Measurements from ENCODE around the gene APP.
"Not testable (repeated sequence)": the region's sequence is repeated elsewhere in the genome, so short reads cannot be mapped to it uniquely, and the experiment has no call there.

Gene APP

DNA sequence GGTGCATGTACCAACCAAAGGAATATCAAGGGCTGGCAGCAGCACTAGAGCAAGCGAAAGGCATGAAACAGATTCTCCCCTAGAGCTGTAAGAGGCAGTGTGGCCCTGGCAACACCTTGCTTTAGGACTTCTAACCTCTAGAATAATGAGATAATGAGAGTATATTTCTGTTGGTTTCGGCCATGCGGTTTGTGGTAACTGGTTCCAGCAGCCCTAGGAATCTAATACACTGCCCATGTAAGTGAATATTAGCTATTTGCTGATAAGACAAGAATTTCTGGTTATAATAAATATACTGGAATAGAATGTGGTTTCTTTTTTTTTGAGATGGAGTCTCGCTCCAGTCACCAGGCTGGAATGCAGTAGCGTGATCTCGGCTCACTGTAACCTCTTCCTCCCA, 236.4 kb downstream of the APP start:
- DNase-seq (ENCODE audit: low read depth), result no peak

DNA sequence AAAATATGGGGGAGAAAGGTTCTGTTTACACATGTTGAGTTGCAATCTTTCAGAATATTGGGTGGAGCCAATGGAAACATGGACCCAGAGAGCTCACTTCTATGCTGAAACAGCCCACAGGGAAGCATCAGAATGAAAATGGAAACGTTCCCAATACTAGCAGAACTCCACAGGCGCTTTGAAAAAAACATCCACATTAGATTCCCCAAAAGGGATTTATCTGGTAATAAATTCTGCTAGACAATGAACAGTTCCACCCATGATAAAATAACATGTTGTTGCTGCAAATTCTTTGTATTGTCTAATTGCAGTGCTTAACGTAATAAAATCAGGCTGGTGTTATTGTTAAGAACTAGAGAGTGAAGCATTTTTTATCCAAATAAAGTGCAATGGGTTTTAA, 238.8 kb downstream of the APP start:
- DNase-seq (ENCODE audit: low read depth), result no peak
- H3K4me3 ChIP-seq (ENCODE audit: low read depth, low read length), result no peak overlapping the region

More for the DNA sequence above, 236.4 kb downstream of the APP start:
- no peak overlapping the region for H3K4me3 ChIP-seq (ENCODE audit: low read depth, low read length)

GRCh38 chr21:25929856-25930520, 240.6 kb downstream of the APP start:
- H3K4me3 ChIP-seq (ENCODE audit: low read depth, low read length), result no peak overlapping the region
- DNase-seq (ENCODE audit: low read depth), result peak; percentile 30

DNA sequence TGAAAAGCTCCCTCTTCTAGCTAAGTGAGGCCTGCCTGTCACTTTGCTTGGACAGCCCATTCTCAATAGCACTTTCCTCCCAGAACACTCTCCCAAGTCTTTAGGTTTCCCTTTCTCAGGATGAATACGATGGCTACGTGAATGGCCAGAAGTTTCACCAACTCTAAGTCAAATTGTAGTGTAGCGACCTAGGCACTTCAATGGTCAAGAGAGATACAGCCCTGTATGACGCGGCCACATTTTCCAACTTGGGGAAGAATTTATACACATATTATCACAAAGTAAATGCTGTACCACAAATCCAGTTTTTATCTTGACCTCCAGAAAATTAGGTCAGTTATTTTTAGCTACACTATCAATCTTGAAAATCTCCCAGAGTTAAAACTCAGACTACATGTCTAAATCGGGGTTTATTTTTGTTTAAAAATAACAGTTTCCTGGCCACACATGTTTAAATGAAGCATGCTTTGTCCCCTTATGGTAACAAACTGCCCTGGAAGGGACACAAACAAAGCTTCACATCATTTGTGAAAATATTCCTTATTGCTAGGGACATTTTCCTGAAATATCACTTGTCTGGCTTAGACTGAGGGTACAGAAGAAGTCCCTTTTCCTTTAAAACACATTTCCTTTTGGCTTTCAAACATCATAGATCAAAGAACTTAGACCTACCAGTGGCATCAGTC, 243.2 kb downstream of the APP start:
- no peak overlapping the region for H3K4me3 ChIP-seq (ENCODE audit: low read depth, low read length)
- no peak for DNase-seq (ENCODE audit: low read depth)

DNA sequence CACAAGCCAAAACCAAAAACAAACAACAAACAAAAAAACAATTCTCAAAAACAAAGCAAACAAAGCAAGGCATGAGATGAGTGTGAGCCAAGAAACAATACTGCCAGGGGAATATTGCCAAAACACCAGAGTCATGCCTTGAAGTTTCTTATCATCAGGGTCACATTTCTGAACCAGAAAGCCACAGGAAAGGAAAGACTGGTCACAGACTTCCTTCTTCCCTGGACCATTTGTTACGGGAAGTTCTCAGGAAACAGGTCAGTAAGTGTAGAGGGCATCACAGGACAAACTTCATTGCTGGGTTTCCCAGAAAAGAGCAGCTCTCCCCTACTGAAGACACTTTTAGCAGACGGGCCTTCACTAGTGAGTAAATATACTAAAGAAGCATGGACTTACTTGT, 244.6 kb downstream of the APP start:
- no peak overlapping the region for H3K4me3 ChIP-seq (ENCODE audit: low read depth, low read length)
- DNase-seq (ENCODE audit: low read depth), result no peak

- DNase-seq (ENCODE audit: low read depth), result no peak
- no peak overlapping the region for H3K4me3 ChIP-seq (ENCODE audit: low read depth, low read length)
These were observed 245.3 kb downstream of the APP start for GRCh38 chr21:25925064-25925800.

DNA sequence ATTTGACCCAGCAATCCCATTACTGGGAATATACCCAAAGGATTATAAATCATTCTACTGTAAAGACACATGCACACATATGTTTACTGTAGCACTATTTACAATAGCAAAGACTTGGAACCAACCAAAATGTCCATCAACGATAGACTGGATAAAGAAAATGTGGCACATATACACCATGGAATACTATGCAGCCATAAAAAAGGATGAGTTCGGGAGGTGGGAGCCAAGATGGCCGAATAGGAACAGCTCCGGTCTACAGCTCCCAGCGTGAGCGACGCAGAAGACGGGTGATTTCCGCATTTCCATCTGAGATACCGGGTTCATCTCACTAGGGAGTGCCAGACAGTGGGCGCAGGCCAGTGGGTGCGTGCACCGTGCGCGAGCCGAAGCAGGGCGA, 252.4 kb downstream of the APP start:
- not testable (repeated sequence) for DNase-seq (ENCODE audit: low read depth); H3K4me3 ChIP-seq (ENCODE audit: low read depth, low read length)

DNA sequence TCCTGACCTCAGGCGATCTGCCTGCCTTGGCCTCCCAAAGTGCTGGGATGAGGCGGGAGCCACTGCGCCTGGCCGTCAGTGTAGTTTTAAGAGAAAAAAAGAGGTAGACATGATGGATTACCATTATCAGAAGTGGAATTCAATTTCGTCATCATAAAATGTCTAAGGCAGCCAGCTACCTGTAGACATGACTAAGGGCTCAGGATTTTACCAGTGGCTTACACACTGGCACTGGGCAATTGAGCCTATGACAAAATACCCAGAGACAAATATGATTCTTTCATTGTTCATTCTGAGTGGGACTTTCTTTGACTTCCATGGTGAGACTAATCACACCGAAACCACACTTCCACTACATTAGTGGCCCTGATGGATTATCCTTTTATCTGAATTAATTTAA, 254.3 kb downstream of the APP start:
- no peak for DNase-seq (ENCODE audit: low read depth)
- H3K4me3 ChIP-seq (ENCODE audit: low read depth, low read length), result no peak overlapping the region

GRCh38 chr21:25913479-25913878, 257.1 kb downstream of the APP start:
- DNase-seq (ENCODE audit: low read depth), result no peak
- no peak overlapping the region for H3K4me3 ChIP-seq (ENCODE audit: low read depth, low read length)

- H3K4me3 ChIP-seq (ENCODE audit: low read depth, low read length), result no peak overlapping the region
- no peak for DNase-seq (ENCODE audit: low read depth)
These were observed 258.2 kb downstream of the APP start for GRCh38 chr21:25912402-25912746.

GRCh38 chr21:25911730-25912401, 258.7 kb downstream of the APP start:
- DNase-seq (ENCODE audit: low read depth), result no peak
- no peak overlapping the region for H3K4me3 ChIP-seq (ENCODE audit: low read depth, low read length)

- DNase-seq (ENCODE audit: low read depth), result no peak
- no peak overlapping the region for H3K4me3 ChIP-seq (ENCODE audit: low read depth, low read length)
These were observed 259.8 kb downstream of the APP start for GRCh38 chr21:25910809-25911208.

DNA sequence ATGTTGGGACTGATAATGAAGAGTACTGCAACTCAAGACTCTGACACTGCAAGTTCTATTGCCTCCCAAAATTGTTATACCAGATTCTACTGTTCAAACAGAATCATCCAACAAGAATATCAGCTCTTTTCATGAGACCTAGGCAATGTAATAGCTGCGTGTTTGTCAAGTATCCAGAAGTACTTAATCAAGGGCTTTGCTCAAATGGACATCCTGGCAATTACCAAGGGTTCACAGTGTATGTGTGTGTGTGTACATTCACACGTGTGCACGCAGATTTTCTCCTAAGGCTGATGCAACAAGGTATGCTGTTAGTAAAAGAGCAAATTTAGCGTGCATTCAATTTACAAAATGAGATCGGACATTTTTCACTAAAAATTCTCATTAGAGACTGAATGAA, 261.2 kb downstream of the APP start:
- DNase-seq (ENCODE audit: low read depth), result no peak

GRCh38 chr21:25908495-25908894, 262.1 kb downstream of the APP start:
- H3K4me3 ChIP-seq (ENCODE audit: low read depth, low read length), result no peak overlapping the region
- no peak for DNase-seq (ENCODE audit: low read depth)

More for the DNA sequence above, 261.2 kb downstream of the APP start:
- no peak overlapping the region for H3K4me3 ChIP-seq (ENCODE audit: low read depth, low read length)

DNA sequence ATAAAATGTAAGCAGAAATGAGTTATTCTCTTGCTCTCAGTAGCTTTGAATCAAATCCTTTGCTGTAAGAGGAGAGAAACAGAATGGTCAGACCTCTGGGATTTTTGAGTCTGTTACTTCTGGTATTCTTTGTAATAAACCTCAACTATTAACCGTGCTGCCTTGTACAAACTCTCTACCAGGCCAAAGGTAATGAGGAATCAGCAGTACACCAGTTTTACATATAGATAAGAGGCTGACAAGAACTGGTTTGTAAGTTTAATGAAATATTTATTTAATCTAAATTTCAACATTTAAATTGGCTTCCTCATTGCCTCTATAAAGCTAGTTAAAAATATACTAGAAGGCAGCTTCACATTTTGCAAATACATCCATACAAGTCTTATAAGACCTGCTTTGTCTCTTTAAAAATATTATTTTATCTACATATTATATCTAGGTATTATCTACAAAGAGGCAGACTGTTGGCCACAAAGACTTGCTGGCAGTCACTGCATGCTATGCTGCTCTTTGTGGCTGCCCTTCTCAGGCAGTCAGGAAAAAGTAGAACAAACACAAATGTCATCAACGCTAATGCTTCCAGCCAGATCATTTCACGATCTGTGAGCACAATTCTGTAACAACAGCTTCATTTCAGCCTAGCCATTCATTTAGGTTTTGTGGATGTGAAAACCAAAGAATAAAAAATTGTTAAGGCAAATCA, 262.8 kb downstream of the APP start:
- no peak for DNase-seq (ENCODE audit: low read depth)
- no peak overlapping the region for H3K4me3 ChIP-seq (ENCODE audit: low read depth, low read length)

GRCh38 chr21:25906587-25906986, 264.0 kb downstream of the APP start:
- DNase-seq (ENCODE audit: low read depth), result no peak
- no peak overlapping the region for H3K4me3 ChIP-seq (ENCODE audit: low read depth, low read length)

DNA sequence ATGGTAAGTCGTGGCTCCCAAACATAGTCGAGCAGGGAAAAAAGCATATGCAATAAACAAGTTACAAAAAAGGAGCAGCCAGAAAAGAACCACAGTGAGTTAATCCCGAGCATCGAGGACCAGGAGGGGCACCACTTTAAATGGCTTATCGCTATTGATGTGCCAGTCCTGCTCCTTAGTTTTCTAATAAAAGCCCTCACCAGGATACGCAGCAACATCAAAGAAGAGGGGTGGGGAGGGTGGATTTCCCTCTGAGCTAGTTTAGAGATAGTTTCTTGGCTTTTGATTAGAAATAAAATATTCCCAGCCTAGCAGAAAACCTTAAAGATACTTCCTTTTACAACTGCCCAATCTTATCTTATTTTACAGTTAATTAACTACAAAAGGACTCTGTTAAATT, 265.4 kb downstream of the APP start:
- no peak overlapping the region for H3K4me3 ChIP-seq (ENCODE audit: low read depth, low read length)
- no peak for DNase-seq (ENCODE audit: low read depth)

- DNase-seq (ENCODE audit: low read depth), result no peak
- no peak overlapping the region for H3K4me3 ChIP-seq (ENCODE audit: low read depth, low read length)
These were observed 266.4 kb downstream of the APP start for GRCh38 chr21:25904044-25904695.

DNA sequence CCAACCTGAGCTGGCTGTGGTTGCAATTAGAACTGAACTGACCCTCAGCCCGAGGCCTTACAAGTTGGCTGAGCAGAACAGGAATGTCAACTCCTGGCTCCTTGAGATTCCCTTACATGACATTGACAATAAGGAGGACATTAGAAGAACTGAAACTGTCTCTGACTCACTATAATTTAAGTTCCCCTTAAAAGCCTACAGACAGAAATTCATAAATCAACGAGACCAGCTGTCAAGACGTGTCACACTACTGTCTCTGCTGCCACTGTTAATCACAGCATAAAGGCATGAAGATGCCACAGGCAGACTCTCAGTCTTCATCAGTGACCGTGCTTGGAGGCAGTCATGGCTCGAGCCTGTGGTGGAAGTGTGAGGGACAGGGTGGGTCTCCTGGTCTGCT, 267.0 kb downstream of the APP start:
- H3K4me3 ChIP-seq (ENCODE audit: low read depth, low read length), result no peak overlapping the region
- no peak for DNase-seq (ENCODE audit: low read depth)

All from skeletal muscle cell (primary cell).